OCI-LY1 (cell line): Measurements from ENCODE around the gene FOXF2.

Source experiments
- H2AFZ ChIP-seq: fragments of 200-600 bp; sonication (generic), shearing (Covaris generic); 2 replicates; pipeline ENCODE4 v1.6.0; 2014; ENCODE audit warnings: antibody characterized with exemption, mild to moderate bottlenecking, low read length
- H3F3A ChIP-seq: fragments of 200-600 bp; sonication (generic), shearing (Covaris generic); 2 replicates; pipeline ENCODE4 v1.6.0; 2014; ENCODE audit warnings: mild to moderate bottlenecking, antibody characterized with exemption, low read length, moderate library complexity; ENCODE audit not compliant: insufficient read depth
- H3K27ac ChIP-seq: fragments of 200-600 bp; sonication (generic); 2 replicates; pipeline ENCODE4 v1.5.1; 2014; ENCODE audit warnings: low read length, mixed run types, mild to moderate bottlenecking, low read depth; ENCODE audit not compliant: poor library complexity, severe bottlenecking
- H3K27me3 ChIP-seq: fragments of 200-600 bp; sonication (generic); 2 replicates; pipeline ENCODE4 v1.6.0; 2014; ENCODE audit warnings: antibody characterized with exemption, mild to moderate bottlenecking, low read length, moderate library complexity; ENCODE audit not compliant: insufficient read depth
- H3K36me3 ChIP-seq: fragments of 200-600 bp; sonication (generic); 2 replicates; pipeline ENCODE4 v1.6.1; 2014; ENCODE audit warnings: mild to moderate bottlenecking, antibody characterized with exemption, low read length, moderate library complexity, mixed read lengths; ENCODE audit not compliant: insufficient read depth
- H3K4me1 ChIP-seq: fragments of 200-600 bp; sonication (generic); 2 replicates; pipeline ENCODE4 v1.5.1; 2014; ENCODE audit warnings: mild to moderate bottlenecking, low read length, moderate library complexity; ENCODE audit not compliant: insufficient read depth, severe bottlenecking
- H3K4me2 ChIP-seq: fragments of 200-600 bp; sonication (generic), shearing (Covaris generic); 2 replicates; pipeline ENCODE4 v1.6.1; 2014; ENCODE audit warnings: low read length
- H3K4me3 ChIP-seq: fragments of 200-600 bp; sonication (generic); 2 replicates; pipeline ENCODE4 v1.5.1; 2014; ENCODE audit warnings: low read length, low read depth, mild to moderate bottlenecking, mixed read lengths; ENCODE audit not compliant: poor library complexity, severe bottlenecking
- H3K79me2 ChIP-seq: fragments of 200-600 bp; shearing (Covaris generic); 2 replicates; pipeline ENCODE4 v1.6.1; 2016; ENCODE audit warnings: mixed run types, low read length, mixed read lengths; ENCODE audit not compliant: insufficient read depth
- H3K9ac ChIP-seq: fragments of 200-600 bp; sonication (generic), shearing (Covaris generic); 2 replicates; pipeline ENCODE4 v1.6.1; 2014; ENCODE audit warnings: mild to moderate bottlenecking, low read length, mixed read lengths
- H3K9me2 ChIP-seq: fragments of 200-600 bp; sonication (generic), shearing (Covaris generic); 2 replicates; pipeline ENCODE4 v1.6.1; 2014; ENCODE audit warnings: low read depth, mild to moderate bottlenecking, low read length, mixed read lengths
- H3K9me3 ChIP-seq: fragments of 200-600 bp; shearing (Covaris generic); 2 replicates; pipeline ENCODE4 v1.6.1; 2014; ENCODE audit warnings: low read length, mixed read lengths
- H4K20me1 ChIP-seq: fragments of 200-600 bp; sonication (generic), shearing (Covaris generic); 2 replicates; pipeline ENCODE4 v1.6.0; 2016; ENCODE audit warnings: mild to moderate bottlenecking, low read length; ENCODE audit not compliant: insufficient read depth
- EZH2 ChIP-seq: fragments of 200-600 bp; sonication (generic), shearing (Covaris generic); IDR thresholded peaks from 2 replicates; pipeline ENCODE4 v1.8.0; 2017; ENCODE audit warnings: borderline replicate concordance, mixed run types, mild to moderate bottlenecking, antibody characterized with exemption, low read length, moderate library complexity, mixed read lengths
- TF ChIP-seq, protein P1 (sequence below): fragments of 200-600 bp; sonication (generic), shearing (Covaris generic); IDR thresholded peaks from 2 replicates; pipeline ENCODE4 v1.5.1; 2017; ENCODE audit warnings: mild to moderate bottlenecking, antibody characterized with exemption, low read length, moderate library complexity, mixed read lengths

FOXF2 gene

DNA sequence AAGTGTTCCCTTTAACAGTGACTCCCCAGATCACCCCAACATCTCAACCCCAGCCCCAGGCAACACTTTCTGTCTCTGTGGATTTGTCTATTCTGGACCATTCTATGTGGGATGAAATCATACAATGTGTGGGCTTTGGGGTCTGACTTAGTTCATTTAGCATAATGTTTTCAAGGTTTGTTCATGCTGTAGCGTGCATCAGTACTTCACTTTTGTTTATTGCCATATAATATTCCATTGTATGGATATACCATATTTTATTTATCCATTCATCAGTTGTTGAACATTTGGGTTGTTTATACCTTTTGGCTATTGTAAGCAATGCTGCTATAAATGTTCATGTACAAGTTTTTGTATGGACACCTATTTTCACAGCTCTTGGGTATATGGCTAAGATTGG lies 31.0 kb downstream of the FOXF2 start:
- Histone ChIP-seq H3F3A (no peaks in the 10 kb centered on the region), H3K4me2 (no peak overlapping the region), H3K79me2 (no peaks in the 10 kb centered on the region), H4K20me1 (no peaks in the 10 kb centered on the region), H3K9ac (no peak overlapping the region), H3K27ac (no peak overlapping the region), H3K27me3 (no peaks in the 10 kb centered on the region), H3K9me2 (no peaks in the 10 kb centered on the region), H2AFZ (no peak overlapping the region), H3K4me1 (no peaks in the 10 kb centered on the region), H3K9me3 (no peaks in the 10 kb centered on the region), H3K36me3 (no peaks in the 10 kb centered on the region), H3K4me3 (no peak overlapping the region)
- TF ChIP-seq, protein P1, sequence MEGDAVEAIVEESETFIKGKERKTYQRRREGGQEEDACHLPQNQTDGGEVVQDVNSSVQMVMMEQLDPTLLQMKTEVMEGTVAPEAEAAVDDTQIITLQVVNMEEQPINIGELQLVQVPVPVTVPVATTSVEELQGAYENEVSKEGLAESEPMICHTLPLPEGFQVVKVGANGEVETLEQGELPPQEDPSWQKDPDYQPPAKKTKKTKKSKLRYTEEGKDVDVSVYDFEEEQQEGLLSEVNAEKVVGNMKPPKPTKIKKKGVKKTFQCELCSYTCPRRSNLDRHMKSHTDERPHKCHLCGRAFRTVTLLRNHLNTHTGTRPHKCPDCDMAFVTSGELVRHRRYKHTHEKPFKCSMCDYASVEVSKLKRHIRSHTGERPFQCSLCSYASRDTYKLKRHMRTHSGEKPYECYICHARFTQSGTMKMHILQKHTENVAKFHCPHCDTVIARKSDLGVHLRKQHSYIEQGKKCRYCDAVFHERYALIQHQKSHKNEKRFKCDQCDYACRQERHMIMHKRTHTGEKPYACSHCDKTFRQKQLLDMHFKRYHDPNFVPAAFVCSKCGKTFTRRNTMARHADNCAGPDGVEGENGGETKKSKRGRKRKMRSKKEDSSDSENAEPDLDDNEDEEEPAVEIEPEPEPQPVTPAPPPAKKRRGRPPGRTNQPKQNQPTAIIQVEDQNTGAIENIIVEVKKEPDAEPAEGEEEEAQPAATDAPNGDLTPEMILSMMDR, result no peak
- no peak for TF ChIP-seq EZH2

DNA sequence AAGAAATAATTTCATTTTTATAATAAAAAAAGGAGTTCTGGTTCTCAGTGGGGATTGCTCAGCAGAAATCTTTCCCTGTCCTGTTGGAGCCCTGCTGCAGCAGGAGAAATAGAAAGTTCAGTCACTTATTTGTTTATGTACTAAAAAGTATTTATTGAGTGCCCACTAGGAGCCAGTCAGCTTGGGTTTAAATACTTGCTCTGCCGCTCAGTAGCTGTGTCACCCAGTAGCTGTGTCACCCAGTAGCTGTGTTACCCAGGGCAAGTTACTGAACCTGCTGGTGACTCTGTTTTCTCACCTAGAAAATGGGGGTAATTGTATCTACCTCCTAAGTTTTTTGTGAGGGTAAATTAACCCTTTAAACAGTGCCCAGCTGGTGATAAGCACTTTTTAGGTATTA lies 32.9 kb downstream of the FOXF2 start:
- Histone ChIP-seq H3K4me3 (no peak overlapping the region), H3F3A (no peaks in the 10 kb centered on the region), H3K9me2 (no peaks in the 10 kb centered on the region), H3K4me2 (no peak overlapping the region), H3K36me3 (no peaks in the 10 kb centered on the region), H3K9ac (no peak overlapping the region), H3K27me3 (no peaks in the 10 kb centered on the region), H3K9me3 (no peaks in the 10 kb centered on the region), H3K4me1 (no peaks in the 10 kb centered on the region), H2AFZ (no peak overlapping the region), H3K27ac (no peak overlapping the region), H3K79me2 (no peaks in the 10 kb centered on the region), H4K20me1 (no peaks in the 10 kb centered on the region)
- TF ChIP-seq EZH2, result no peak
- TF ChIP-seq, protein P1, result no peak

DNA sequence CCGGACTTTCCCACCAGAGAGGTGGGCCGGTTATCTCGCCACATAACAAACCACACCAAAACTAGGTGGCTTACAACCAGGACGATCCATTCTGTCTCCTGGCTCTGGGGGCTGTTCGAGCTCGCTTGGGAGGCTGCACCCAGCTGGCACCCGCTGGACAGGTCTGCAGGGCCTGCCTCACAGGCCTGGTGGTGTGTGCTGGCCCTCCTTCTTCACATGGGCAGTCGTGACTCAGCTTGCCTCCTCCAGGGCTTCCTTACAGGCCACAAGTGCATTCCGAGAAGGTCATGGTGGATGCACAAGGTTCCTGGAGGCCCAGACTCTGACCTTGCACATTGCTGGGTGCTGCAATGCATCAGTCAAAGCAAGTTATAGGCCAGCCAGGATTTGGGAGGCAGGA lies 34.2 kb downstream of the FOXF2 start:
- Histone ChIP-seq H3F3A (no peaks in the 10 kb centered on the region), H2AFZ (no peak overlapping the region), H3K27me3 (no peaks in the 10 kb centered on the region), H3K9me2 (no peaks in the 10 kb centered on the region), H3K79me2 (no peaks in the 10 kb centered on the region), H3K9me3 (no peaks in the 10 kb centered on the region), H4K20me1 (no peaks in the 10 kb centered on the region), H3K9ac (no peak overlapping the region), H3K27ac (no peak overlapping the region), H3K4me1 (no peaks in the 10 kb centered on the region), H3K4me2 (no peak overlapping the region), H3K36me3 (no peaks in the 10 kb centered on the region), H3K4me3 (no peak overlapping the region)
- no peak for TF ChIP-seq EZH2
- TF ChIP-seq, protein P1, result no peak
